SU-DHL-6 (cell line): ENCODE data around the gene STRIP2.

Experiments used
- CTCF ChIP-seq: fragments of 200-600 bp; sonication (generic); IDR thresholded peaks from one replicate; pipeline ENCODE4 v1.5.1; 2017; ENCODE audit warnings: antibody characterized with exemption, mild to moderate bottlenecking, low read length, moderate library complexity; ENCODE audit not compliant: insufficient read depth, poor library complexity, severe bottlenecking
- EZH2phosphoT487 ChIP-seq: fragments of 200-600 bp; sonication (generic), shearing (Covaris generic); conservative IDR thresholded peaks from 2 replicates; pipeline ENCODE4 v1.6.1; 2018; ENCODE audit warnings: mild to moderate bottlenecking, antibody characterized with exemption, low read length, moderate library complexity, mixed read lengths

DNA sequence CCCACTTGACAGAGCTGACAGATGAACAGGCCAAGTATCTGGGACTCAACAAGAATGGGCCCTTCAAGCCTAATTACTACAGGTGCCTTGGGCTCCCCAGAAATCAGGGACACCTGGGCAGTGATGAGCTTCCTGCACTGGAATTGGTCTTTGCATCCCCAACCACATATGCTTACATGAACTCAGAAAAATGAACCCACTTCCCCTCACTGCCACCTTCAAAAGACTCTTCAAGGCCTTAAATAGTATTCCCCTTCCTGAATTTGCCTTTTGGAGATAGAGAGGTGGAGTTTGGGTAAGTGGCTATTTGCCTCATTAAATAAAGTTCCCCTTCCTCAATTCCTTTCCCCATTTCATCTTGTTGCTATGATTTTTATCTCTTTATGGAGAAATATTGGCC is 7.8 kb upstream of the STRIP2 start:
- no peak for TF ChIP-seq CTCF
- TF ChIP-seq EZH2phosphoT487 = no peak
